Vagina (tissue), 2 donors: ENCODE results near the gene CYB561A3. TPM values are rescaled to one million over a fixed set of nuclear protein-coding genes. Genes with fewer than 3 reads are reported as not detected.

ENCODE experiments used
- DNase-seq, 2 donors: peaks; one replicate each; pipeline ENCODE4 v3.0.0-alpha.2; 2017; ENCODE audit errors: extremely low spot score in 2 of 2
- H3K27ac ChIP-seq: fragments of 200-600 bp; sonication (generic); one replicate; pipeline ENCODE4 v1.5.1; 2019
- H3K27me3 ChIP-seq: fragments of 200-600 bp; sonication (generic); one replicate; pipeline ENCODE4 v1.5.1; 2019
- H3K36me3 ChIP-seq, 2 donors: fragments of 200-600 bp; sonication (generic); one replicate each; pipeline ENCODE4 v1.5.1; 2017 to 2019
- H3K4me1 ChIP-seq: fragments of 200-600 bp; sonication (generic); one replicate; pipeline ENCODE4 v1.5.1; 2019
- H3K4me3 ChIP-seq, 2 donors: fragments of 200-600 bp; sonication (generic); 1 replicate in 1 of 2; 2 replicates in 1 of 2; pipeline ENCODE4 v1.5.1; 2016 to 2019
- H3K9me3 ChIP-seq: fragments of 200-600 bp; sonication (generic); one replicate; pipeline ENCODE4 v1.5.1; 2019
- CTCF ChIP-seq, 3 experiments: fragments of 450-650 bp in 2 of 3; fragments of 200-600 bp in 1 of 3; sonication (generic) in 1 of 3; IDR thresholded peaks; one replicate each; pipeline ENCODE4 v1.5.1; 2017 to 2019; ENCODE audit warnings: antibody characterized with exemption in 3 of 3, mild to moderate bottlenecking in 2 of 3, moderate library complexity in 2 of 3
- POLR2A ChIP-seq, 2 donors: fragments of 450-650 bp; IDR thresholded peaks; one replicate each; pipeline ENCODE4 v1.6.1; 2017; ENCODE audit warnings: antibody characterized with exemption in 2 of 2, mild to moderate bottlenecking in 2 of 2, moderate library complexity in 2 of 2
- POLR2AphosphoS5 ChIP-seq, 2 donors: sonication (generic); formaldehyde crosslinking; IDR thresholded peaks; one replicate each; pipeline ENCODE4 v1.9.0; 2017; ENCODE audit warnings: antibody characterized with exemption in 2 of 2, mild to moderate bottlenecking in 2 of 2, low read depth in 1 of 2; ENCODE audit not compliant: insufficient read depth in 1 of 2
- intact Hi-C: fragments of 100-400 bp; cut with DNase I; formaldehyde crosslinking; loops from one replicate; pipeline ENCODE4 v1.15.1; 2023
- total RNA-seq: library from RNA; depleted of rRNA; stranded (reverse); fragments of >200 nt; gene quantifications from one replicate; pipeline ENCODE4 v1.2.3, GENCODE V29; 2016

The CYB561A3 gene
- total RNA-seq, 1 donor from 2014 or later: 26.5 TPM

- no peak for DNase-seq
- Histone ChIP-seq H3K27me3 (no peaks in the 10 kb centered on the region), H3K9me3 (no peaks in the 10 kb centered on the region), H3K36me3 (peaks cover 0 to 55% of the 10 kb centered on the region in 2 donors), H3K27ac (no peak overlapping the region), H3K4me1 (peaks cover 4% of the 10 kb centered on the region), H3K4me3 (no peak overlapping the region)
- no peak for TF ChIP-seq POLR2AphosphoS5 (IDR thresholded peaks at IDR 0.05; ENCODE audit: insufficient read depth in 1 of 2, low read depth in 1 of 2)
- no peak for TF ChIP-seq CTCF (IDR thresholded peaks at IDR 0.05)
- TF ChIP-seq POLR2A (IDR thresholded peaks at IDR 0.05): no peak
- intact Hi-C loops: no loop called here
These were observed 11.3 kb downstream of the CYB561A3 start for GRCh38 chr11:61350336-61350735.

GRCh38 chr11:61349916-61350315, 11.8 kb downstream of the CYB561A3 start:
- intact Hi-C loops: no loop called here

GRCh38 chr11:61349189-61349751, 12.4 kb downstream of the CYB561A3 start:
- no peaks in the 10 kb centered on the region for H3K27me3 ChIP-seq
- H3K4me3 ChIP-seq: no peak overlapping the region
- H3K36me3 ChIP-seq: peaks cover 0 to 52% of the 10 kb centered on the region in 2 donors
- TF ChIP-seq CTCF (IDR thresholded peaks at IDR 0.05) (no peak), POLR2A (IDR thresholded peaks at IDR 0.05) (no peak), POLR2AphosphoS5 (IDR thresholded peaks at IDR 0.05; ENCODE audit: insufficient read depth in 1 of 2, low read depth in 1 of 2) (no peak)
- intact Hi-C loops: no loop called here
- no peak overlapping the region for H3K27ac ChIP-seq
- peaks cover 5% of the 10 kb centered on the region for H3K4me1 ChIP-seq
- no peaks in the 10 kb centered on the region for H3K9me3 ChIP-seq
- no peak for DNase-seq

More at GRCh38 chr11:61349916-61350315, 11.8 kb downstream of the CYB561A3 start:
- no peak overlapping the region for H3K4me3 ChIP-seq
- H3K36me3 ChIP-seq: peaks cover 0 to 55% of the 10 kb centered on the region in 2 donors
- no peak for TF ChIP-seq POLR2A (IDR thresholded peaks at IDR 0.05)
- no peak for TF ChIP-seq CTCF (IDR thresholded peaks at IDR 0.05)
- TF ChIP-seq POLR2AphosphoS5 (IDR thresholded peaks at IDR 0.05; ENCODE audit: insufficient read depth in 1 of 2, low read depth in 1 of 2): no peak
- no peak overlapping the region for H3K27ac ChIP-seq
- no peaks in the 10 kb centered on the region for H3K9me3 ChIP-seq
- H3K27me3 ChIP-seq: no peaks in the 10 kb centered on the region
- no peak for DNase-seq
- peaks cover 5% of the 10 kb centered on the region for H3K4me1 ChIP-seq

GRCh38 chr11:61347916-61348461, 13.7 kb downstream of the CYB561A3 start:
- Histone ChIP-seq H3K36me3 (peaks cover 0 to 40% of the 10 kb centered on the region in 2 donors), H3K27ac (no peak overlapping the region)
- DNase-seq: no peak

More at GRCh38 chr11:61347916-61348461, 13.7 kb downstream of the CYB561A3 start:
- H3K9me3 ChIP-seq: no peaks in the 10 kb centered on the region
- intact Hi-C loops: no loop called here
- TF ChIP-seq POLR2A (IDR thresholded peaks at IDR 0.05): no peak
- TF ChIP-seq CTCF (IDR thresholded peaks at IDR 0.05): peak in 1 of 3 experiments; percentile 9
- peak; percentile 15 to 19 for TF ChIP-seq POLR2AphosphoS5 (IDR thresholded peaks at IDR 0.05; ENCODE audit: insufficient read depth in 1 of 2, low read depth in 1 of 2)
- H3K27me3 ChIP-seq: no peaks in the 10 kb centered on the region
- H3K4me3 ChIP-seq: no peak overlapping the region
- peaks cover 5% of the 10 kb centered on the region for H3K4me1 ChIP-seq
